Measurements from ENCODE around the gene VGLL1.

The VGLL1 gene

DNA sequence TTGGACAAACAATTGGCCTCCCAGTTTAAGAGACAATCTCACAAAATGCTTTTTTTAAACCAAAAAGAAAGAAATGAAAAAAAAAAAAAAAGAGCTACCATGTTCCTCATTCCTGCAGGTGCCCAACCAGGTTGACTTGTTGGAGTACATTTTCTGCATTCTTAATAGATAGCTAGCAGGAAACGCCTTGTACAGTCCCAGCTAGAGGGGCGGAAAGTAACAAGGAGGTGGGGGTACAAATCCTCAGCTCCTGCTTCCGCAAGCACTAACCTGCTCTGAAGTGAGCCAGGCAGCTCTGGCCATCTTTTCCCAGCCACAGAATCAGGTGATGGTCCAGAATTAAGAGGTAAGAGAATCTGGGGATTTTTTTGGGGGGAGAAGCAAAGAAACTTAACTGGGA is at the start of gene VGLL1:
Gene VGLL1 (plus strand): TSS at position 265 of the 400 bp plus-strand sequence. CDS start 3,806 bp downstream, outside the sequence.
- no peak for DNase-seq

DNA sequence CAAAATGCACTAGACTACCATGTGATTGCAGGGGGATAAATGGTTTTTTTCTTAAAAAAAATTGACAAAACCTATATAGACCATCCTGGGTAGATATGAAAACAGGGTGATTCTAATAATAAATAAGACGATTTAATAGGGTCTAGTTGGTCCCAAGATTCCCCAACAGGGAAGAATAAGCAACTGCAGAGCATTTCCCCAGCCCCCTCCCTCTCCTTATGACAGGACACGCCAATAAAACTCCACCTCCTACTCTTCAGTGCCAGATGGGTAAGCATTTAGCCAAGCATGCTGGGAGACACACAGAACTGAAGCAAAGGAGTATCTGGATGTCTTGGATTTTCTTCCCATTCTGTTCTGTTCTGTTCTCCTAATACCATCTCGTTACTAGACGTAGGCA is 44.4 kb upstream of the VGLL1 start, which contains the start of gene BRS3:
Gene BRS3 (plus strand): TSS at position 301 of the 400 bp plus-strand sequence. CDS start 168 bp downstream, outside the sequence.
- peak; percentile 6 for DNase-seq

GRCh38 chrX:136488706-136489105 is 43.3 kb upstream of the VGLL1 start:
- DNase-seq = peak; percentile 23

GRCh38 chrX:136491832-136492231 is 40.2 kb upstream of the VGLL1 start:
- no peak for DNase-seq

DNA sequence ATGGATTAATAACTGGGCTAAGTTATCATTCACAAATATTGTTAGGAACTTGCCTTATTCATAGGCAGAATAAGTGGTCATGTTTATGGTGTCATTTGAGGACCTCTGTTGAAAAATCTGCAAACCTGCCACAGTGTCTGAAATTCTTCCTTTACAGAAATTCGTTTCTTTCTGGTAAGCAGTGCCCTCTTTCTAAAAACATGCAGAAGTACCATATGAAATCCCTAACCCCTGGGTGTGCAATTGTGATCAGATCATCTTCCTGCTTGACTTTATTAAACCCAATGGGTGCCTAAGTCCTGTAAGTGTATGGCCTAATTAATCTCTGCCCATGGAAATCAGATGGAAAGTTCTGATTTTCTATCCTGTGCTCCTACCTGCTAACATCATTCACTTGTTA is 39.0 kb upstream of the VGLL1 start:
- no peak for DNase-seq

GRCh38 chrX:136495043-136495442 is 37.0 kb upstream of the VGLL1 start:
- DNase-seq = no peak

GRCh38 chrX:136496186-136496763 is 35.7 kb upstream of the VGLL1 start:
- DNase-seq = no peak

DNA sequence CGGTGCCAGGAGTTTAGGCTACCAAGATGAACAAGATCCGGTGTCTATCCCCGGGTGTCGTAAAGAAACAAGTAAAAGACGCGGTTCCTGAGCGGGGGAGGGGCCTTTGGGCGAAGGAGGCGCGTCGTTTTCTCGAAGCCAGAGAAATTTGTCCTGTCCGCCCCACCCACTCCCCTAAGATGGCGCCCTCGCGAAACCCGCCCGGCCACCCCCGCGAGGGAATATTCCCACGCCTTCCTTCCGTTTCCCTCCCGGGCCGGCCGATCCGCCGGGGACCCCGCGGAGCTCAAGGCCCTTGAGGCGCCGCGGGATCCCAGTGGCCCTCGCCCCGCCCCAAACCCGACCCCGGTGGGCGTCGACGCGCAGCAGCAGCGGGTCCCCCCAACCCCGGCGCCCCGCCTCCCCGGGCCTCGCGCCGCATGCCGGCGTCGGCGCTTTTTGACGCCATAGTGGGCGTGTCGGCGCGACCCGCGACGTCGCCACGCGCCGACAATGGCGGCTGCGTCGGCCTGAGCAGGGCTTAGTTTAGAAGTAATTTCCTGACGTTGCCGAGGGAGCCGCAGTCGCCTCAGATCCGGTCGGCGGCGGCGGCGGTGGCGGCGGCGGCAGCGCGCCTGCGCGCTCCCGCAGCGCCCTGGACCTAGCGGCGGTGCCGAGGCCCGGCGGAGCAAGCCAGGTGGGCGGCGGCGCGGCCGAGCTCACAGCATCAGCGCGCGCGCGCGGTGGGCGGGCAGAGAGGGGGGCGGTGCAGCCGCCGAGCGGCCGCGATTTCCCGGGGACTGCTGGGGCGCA is 35.1 kb upstream of the VGLL1 start:
- DNase-seq = peak; percentile 64

DNA sequence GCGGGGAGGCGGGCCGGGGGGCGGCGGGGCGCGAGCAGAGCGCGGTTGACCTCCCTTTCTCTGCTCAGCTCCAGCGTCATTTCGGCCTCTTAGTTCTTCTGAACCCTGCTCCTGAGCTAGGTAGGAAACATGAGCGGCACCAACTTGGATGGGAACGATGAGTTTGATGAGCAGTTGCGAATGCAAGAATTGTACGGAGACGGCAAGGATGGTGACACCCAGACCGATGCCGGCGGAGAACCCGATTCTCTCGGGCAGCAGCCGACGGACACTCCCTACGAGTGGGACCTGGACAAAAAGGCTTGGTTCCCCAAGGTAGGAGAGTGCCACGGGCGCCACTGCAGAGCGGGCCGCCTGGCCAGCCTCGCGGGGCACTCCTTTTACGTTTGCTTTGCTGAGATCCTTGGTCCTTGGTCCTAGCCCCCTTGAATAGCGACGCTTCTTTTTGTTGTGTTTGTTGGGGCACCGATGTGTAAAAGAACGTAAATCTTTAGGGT is 34.4 kb upstream of the VGLL1 start, which contains the start of gene HTATSF1:
Gene HTATSF1 (plus strand): TSS at position 37 of the 497 bp plus-strand sequence. CDS start 93 bp downstream, at position 130.
- no peak for DNase-seq

- DNase-seq = no peak
Observed at GRCh38 chrX:136519069-136519468, 12.9 kb upstream of the VGLL1 start.

DNA sequence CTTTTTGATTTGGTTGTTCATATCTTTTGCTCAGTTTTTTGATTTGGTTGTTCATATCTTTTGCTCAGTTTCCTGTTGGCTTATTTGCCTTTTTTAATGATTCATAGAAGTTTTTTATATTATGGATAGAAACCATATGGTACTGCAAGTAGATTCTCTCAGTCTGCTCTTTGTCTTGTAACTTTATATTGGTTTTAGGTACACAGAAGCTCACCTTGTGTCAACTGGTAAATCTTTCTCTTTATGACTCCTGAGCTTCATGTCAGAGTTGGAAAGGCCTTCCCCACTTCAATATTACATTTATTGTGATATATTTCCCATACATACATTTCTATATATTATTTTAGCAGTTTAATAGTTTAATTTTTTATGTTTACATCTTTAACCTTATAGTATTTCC is 8.2 kb upstream of the VGLL1 start:
- DNase-seq = no peak

GRCh38 chrX:136525738-136526606 is 6.0 kb upstream of the VGLL1 start:
- DNase-seq = peak; percentile 7

DNA sequence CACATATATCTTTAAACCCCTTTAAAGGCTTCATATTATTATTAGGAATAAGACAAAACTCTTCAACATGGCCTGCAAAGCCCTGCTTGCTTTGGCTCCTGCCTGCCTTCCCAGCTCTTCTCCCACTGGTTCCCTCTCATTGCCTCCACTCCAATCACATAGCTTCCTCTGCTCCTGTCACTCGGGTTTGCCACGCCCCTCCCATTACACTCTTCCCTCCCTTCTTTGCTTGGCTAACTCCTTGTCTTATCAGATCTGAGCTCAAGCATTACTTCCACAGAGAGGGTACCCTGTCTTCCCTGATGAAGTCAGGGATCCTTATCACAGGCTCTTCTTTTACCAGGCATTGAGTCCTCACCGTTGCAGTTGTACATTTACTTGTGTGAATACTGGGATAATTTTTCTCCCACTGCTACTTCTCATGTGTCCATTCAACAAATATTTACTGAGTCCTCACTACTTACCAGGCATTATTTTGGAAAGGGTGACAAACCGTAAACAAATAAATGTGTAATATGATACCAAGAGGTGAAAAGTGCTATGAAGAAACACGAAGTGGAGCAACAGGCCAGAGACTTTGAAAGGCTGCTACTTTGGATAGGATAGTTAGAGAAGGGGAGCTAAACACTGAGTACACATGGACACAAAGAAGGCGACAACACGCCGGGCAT is 3.2 kb upstream of the VGLL1 start:
- no peak for DNase-seq

- no peak for DNase-seq
Observed at GRCh38 chrX:136529795-136530194, 2.2 kb upstream of the VGLL1 start.

GRCh38 chrX:136534131-136534530 is 2.1 kb downstream of the VGLL1 start:
- no peak for DNase-seq

GRCh38 chrX:136538811-136539210 is 6.8 kb downstream of the VGLL1 start:
- DNase-seq = no peak

- no peak for DNase-seq
Observed at GRCh38 chrX:136540226-136540625, 8.2 kb downstream of the VGLL1 start.

- no peak for DNase-seq
Observed at GRCh38 chrX:136541294-136541693, 9.3 kb downstream of the VGLL1 start.

DNA sequence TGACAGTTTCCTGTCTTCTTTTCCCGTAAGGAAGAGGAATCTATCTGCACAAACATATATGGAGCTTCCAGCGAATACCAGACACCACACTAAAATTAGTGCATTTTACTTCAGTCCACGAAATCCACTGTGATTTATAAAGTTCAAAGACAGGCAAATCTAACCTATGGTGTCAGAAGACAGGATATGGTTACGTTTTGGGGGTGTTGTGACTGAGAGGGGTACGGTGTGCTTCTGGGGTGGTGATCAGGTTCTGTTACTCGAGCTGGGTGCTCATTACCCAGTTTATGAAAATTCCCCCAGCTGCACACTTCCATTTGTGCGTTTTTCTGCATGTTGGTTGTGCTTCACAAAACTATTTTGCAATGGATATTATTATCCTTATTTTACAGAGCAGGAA is 10.3 kb downstream of the VGLL1 start:
- DNase-seq = no peak

DNA sequence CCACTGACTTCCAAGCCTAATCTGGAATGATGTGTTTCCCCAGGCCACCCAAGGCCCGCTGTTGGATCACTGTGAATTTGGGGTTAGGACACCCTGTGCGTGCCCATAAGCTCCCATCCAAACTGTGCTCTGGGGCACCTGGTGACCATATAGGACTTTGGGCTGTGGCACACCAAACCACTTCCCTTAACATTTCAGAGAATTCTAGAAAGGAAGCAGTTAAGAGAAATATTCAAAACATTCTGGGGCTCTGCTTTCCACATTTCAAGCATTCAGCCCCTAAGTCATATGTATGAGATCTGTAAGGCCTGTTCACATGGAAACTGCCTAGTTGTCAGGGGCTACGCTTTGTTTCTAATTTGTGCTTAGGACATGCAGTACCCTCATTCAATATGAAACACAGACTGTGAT is 14.4 kb downstream of the VGLL1 start:
- no peak for DNase-seq

- DNase-seq = peak; percentile 47
Observed at GRCh38 chrX:136549226-136549625, 17.2 kb downstream of the VGLL1 start.

GRCh38 chrX:136551410-136551809 is 19.4 kb downstream of the VGLL1 start:
- DNase-seq = no peak

DNA sequence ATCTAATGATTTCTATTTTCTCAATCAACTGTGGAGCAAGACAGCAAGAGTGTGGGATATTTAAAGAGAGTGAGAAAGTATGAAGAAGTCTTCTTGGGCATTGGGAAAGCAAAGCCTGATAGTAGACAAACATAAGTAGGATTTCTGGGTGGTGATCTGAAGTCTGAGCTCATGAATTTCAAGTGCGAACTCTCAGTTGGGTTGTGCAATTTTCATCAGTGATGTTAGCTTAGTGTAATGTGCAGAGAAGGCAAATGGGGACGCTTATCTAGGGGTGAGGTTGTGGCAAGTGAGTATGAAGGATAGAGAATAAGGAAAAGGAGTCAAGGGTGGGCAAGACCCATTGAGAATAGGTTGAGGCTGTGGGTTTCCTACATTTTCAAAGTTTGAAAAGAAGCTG is 23.7 kb downstream of the VGLL1 start:
- no peak for DNase-seq
